Ecto neural progenitor cell (in vitro differentiated cells): Measurements from ENCODE around the gene GPAM.
"Not testable (repeated sequence)": the region's sequence is repeated elsewhere in the genome, so short reads cannot be mapped to it uniquely, and the experiment has no call there.

Experiments used
- DNase-seq: peaks from one replicate; pipeline ENCODE4 v3.0.0-alpha.2; 2018; ENCODE audit warnings: low spot score

Gene GPAM

DNA sequence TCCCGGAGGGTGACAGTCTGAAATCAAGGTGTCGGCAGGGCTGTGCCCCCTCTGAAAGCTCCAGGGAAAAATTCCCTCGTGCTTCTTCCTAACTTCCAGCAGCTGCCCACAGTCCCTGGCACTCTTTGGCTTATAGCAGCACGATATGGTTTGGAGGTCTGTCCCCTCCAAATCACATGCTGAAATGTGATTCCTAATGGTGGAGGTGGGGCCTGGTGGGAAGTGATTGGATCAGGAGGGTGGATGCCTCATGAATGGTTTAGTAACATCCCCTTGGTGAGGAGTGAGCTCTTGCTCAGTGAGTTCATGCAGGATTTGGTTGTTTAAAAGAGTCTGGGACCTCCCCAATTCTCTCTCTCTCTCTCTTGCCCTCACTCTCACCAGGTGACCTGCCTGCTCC, 51.1 kb downstream of the GPAM start:
- no peak for DNase-seq

DNA sequence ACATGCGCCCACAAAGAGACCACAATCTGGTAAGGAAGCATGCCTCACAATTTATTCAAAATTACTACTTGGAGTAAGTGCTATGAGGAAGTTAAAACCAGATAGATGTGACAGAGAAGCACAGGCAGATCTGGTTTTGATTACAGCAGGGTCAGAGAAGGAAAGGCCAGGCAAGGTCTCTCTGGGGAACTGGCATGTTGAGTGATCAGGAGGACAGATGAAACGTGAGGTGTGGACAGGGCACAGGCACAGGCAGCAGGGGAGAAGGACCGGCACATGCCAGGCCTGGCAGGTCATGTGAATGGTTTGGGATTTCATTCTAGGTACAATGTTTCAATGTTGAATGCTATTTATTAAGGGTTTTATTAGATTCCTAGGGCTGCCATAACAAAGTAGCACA, 51.6 kb downstream of the GPAM start:
- DNase-seq = no peak

DNA sequence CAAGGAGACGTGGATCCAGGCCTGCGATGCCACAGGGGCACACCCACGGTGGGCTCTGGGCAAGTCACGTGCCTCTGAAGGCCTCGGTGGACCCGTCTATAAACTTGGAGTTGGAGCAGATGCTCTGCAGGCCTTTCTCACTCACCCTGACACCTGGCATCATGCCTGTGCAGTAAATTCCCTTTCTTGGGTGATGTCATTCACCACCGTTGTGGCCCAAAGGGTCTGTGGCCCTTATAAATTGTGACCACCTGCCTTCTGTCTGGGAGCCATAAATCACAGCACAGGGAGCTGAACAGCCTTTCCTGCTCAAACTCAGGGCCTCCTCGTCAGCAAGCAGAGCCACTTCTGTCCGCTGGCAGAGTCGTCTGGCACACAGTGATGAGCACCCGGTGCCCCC, 52.2 kb downstream of the GPAM start:
- DNase-seq = no peak

DNA sequence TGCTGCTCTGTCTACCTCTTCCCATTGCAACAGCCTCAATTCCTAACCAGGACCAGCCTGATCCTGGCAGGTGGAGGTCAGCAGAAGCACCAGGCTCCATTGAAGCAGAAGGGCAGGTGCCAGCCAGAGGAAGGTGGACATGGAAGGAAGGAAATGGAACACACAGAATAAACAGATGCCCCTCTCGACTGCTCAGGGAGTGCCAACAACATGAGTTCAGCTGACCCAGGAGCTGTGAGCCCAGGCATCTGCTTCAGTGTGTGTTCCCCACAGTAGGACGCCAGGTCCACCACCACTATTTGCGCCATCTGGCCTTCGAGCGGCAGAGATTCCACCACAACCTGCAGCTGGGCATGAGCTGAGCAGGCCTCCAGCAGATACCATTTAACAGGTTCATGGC, 56.7 kb downstream of the GPAM start:
- DNase-seq = no peak

- DNase-seq = no peak
Observed at GRCh38 chr10:112126172-112126571, 57.4 kb downstream of the GPAM start.

DNA sequence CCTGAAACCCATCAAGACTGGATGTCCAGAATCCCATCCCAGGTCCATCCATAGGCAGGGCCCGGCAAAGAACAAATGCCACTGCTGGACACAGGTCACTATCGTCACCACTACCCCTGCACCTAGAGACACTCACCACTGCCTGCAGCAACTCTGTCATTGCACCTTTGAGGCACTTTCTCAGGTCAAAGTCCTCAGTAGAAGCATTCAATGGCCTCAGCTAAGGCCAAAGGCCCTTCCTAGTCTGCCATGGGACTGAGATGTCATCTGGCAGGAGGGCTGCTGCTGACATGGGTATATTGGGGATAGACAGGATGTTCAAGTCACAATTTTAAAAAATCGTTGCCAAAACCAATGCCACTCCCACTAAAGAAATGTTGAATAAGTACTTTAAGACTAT, 58.7 kb downstream of the GPAM start:
- DNase-seq = no peak

DNA sequence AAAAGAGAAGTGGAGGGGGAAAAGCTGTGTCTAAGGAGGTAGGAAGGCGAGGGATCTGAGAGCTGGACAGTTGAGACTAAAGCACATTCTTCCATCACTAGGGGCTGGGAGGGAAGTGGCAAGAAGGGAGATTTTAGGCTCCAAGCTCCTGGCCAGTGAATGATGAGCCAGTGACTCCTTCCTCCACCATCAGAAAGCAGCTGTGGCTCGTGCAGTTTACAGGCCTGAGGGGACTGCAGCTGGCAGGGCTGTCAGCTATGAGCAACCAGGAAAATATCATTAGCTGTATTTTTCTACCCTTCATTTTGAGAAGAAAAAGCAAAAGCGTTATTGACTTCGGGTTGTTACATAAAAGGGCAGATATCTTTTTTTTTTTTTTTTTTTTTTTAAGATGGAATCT, 60.7 kb downstream of the GPAM start:
- DNase-seq = no peak

DNA sequence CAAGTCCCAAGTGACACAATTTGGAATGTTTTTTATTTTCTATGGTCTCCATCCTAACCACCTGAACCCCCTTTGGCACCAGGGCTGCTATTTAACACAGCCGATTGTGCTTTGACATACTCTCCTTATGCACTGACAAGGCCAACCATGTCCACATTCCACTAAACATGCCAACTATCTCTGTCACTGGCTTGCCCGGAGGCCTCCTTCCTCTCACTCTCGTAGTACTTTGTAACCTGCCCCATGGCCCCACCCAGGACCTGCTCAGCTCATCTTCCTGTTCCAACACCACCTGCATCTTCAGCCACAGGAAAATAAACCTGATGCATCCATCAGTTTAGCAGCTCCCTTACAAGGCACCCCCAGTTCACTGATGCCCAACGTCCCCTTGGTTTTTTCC, 63.1 kb downstream of the GPAM start:
- no peak for DNase-seq

DNA sequence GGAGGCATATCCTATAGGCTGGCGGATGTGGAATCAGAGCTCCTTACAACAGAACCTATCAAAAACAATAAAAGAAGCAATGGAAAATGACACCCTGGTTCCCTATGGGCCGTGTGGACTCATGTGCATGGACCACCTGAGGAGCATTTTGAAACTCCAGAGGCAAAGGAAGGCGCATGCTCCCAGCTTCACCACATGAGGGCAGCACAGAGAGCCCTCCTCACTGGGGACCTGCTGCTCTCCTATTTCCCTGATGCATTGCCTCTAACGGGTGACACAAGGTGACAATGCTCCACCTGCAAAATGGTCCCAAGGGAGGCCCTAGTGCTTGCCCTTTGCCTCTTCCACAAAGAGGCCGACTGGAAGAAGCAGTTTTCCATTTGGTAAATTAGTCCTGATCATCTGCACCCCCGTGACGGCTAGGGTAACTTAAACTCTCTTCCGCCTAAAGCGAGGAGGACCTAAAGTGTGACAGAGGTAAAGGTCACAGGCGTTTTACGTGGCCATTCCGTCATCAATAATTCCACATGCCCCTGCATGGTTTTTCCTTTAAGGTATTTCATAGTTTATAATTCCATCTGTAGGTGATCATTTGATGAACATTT, 67.7 kb downstream of the GPAM start:
- DNase-seq = peak; percentile 59

DNA sequence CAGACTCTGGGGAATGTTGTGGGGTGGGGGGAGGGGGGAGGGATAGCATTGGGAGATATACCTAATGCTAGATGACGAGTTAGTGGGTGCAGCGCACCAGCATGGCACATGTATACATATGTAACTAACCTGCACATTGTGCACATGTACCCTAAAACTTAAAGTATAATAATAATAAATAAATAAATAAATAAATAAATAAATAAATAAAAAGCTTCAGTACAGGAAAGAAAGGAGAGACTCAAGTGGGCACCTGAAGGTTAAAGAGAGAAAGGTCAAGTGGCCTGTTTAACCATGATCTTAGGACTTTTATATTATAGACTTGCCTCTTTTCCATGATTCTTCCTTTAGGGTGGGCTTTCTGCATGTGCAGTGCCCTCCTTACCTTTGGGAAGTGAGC, 73.8 kb downstream of the GPAM start:
- not testable (repeated sequence) for DNase-seq
